Uterus (tissue), 2 donors: Measurements from ENCODE around the gene CDC20B.

Experiments
- CTCF ChIP-seq, 4 experiments: fragments of 200-600 bp in 2 of 4; fragments of 450-650 bp in 2 of 4; sonication (generic) in 2 of 4; IDR thresholded peaks; one replicate each; pipeline ENCODE4 v1.5.1; 2016 to 2019; ENCODE audit warnings: antibody characterized with exemption in 4 of 4, mild to moderate bottlenecking in 2 of 4, moderate library complexity in 1 of 4
- POLR2A ChIP-seq, 2 donors: fragments of 450-650 bp; IDR thresholded peaks; one replicate each; pipeline ENCODE4 v1.6.1; 2016; ENCODE audit warnings: antibody characterized with exemption in 2 of 2, mild to moderate bottlenecking in 1 of 2, moderate library complexity in 1 of 2

GRCh38 chr5:55171471-55171870, 1.5 kb downstream of the CDC20B start:
- TF ChIP-seq CTCF (IDR thresholded peaks at IDR 0.05) (no peak), POLR2A (IDR thresholded peaks at IDR 0.05) (no peak)
